Colon (tissue), 2 donors: Measurements from ENCODE around the gene KIF3A.

Source experiments
- FAIRE-seq: peaks from 2 replicates; lab custom pipeline; 2012; peaks lifted over from hg19 to GRCh38; lab: Jason Lieb, UNC
- donor health status: control.
- donor health status: control.

The KIF3A gene

DNA sequence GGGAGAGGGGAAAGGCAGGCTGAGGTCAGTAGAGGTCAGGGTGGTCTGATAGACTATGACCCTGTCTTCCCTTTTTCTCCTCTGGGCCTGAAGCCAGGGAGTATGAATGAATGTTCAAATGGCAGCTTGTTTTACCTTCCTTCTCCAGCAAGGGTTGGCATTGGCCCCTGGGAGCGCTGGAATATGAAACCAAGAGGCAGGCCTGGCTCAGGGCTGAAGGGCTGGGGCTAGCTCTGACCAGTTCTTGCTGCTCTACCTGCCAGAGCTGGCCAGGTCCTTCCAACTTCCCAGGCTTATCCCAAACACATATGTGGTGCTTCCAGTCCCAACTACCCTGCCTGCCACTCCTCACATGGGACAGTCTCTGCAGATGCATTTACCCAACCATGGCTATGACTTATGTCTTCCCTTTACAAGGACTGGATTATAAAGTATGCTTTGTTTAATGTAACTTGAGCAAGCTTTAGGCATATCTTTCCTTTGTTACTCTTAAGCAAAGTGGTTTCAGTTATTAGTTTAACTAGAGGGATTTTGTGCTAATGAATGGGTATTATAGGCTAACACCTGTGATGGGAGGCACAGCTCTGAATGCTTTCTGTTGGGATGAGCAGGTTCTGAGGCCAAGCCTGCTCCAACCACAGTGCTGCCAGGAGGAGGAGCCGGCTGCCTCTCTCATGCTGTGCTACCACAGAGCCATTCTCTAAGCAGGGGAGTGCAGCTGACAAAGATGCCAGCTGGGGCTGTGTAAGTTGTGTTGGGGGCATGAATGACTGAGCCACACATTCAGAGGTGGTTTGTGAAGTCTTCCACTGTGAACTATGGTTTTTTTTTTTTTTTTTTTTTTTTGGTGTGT lies 16.0 kb upstream of the KIF3A start:
- FAIRE-seq, result no peak

DNA sequence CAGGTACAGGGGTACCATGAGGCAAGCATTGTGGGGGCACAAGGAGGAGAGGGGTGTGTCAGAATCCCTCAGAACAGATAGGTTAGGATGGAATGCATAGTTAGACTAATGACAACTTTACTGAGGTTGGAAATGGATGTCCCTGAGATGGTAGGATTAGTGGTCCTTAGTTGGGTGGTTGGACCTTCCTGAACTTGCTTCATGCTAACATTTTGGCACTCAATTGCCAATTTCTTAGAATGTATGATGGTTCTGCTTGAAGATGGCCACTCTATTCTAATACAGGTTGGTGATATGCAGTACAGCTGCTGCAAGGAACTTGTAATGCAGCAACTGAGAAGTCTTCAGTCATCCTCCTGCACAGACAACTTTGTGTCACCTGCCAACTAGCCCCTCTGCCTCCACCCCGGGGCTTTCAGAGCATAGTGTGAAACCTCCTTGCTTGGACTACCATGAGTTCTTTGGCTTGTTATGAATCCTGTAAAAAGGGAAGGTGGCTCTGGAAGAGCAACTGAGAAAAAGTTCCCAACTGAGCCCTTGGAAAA lies 15.3 kb upstream of the KIF3A start:
- FAIRE-seq, result no peak

DNA sequence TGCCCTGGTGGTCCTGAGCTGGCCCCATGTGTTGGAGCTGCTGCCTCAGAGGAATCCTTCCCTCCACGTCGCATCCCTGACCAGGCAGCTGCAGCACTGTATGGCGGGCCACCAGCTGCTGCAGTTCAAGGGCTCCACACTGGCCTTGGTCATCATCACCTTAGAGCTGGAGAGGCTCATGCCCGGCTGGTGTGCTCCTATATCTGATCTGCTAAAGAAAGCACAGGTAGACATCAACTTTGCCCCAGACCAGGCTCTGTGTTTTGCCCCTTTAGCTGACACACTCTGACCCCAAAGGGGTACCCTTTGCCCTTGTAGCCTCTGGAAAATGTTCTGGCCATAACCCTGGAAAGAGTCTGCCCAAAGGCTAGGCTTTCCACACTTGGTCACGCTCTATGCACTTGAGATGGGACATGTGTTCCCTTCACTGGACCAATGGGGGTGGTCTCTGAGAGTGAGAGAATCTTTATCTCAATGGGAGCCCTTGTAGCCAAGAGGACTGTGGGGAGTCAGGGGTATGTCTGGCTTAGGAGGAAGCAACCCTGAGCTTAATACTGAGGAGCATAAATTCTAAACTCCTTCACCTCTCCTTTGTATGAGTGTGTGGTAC lies 14.7 kb upstream of the KIF3A start:
- no peak for FAIRE-seq

DNA sequence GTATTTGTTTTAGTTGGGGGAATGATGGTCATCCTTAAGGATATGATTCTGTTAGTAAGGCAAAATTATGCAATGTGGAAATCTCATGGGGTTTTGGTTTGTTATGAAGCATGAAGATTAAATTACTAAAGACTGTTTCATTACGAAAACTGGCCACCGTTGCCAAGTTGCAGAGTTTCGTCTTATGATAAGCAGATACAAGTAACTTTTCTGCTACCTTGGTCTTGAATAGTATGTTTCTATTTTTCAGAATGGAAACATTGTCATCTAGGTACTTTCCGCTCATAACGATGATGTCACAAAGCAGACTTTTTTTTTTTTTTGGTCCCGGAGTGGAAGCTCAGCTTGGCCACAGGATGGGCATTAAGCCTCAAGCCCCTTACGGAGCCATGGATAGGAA lies 14.1 kb upstream of the KIF3A start:
- FAIRE-seq, result no peak

DNA sequence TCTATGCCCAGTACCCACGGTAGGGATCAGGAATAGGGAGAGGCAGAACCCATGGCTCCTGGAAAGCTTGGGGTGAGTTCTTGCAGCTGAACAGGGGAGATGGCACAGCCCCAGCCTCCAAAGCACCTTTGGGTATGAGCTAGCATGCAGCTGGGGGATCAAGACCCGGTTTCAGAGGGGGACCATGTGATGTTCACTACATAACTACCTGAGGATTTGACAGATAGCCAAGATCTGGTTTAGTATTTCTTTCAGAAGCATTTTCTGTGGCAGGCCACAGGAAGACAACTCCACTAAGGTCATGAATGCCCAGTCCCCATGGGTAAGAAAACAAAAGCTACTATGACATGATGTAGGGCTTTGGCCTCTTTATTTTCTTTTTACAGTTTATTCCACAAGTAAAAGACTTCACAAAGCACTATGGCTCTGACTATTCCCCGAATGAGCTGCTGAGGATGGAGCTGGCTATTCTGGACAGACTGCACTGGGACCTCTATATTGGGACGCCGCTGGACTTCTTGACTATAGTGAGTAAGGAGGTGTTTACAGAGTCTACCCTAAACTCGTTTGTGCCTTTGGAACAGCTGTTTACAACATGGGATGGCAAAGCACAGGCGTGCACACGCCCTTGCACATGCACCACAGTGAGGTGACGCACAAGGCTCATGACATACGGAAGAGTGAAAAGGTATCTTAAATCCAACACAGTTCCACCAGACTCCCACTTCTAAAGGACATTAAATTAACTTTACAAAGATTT lies 13.3 kb upstream of the KIF3A start:
- no peak for FAIRE-seq

DNA sequence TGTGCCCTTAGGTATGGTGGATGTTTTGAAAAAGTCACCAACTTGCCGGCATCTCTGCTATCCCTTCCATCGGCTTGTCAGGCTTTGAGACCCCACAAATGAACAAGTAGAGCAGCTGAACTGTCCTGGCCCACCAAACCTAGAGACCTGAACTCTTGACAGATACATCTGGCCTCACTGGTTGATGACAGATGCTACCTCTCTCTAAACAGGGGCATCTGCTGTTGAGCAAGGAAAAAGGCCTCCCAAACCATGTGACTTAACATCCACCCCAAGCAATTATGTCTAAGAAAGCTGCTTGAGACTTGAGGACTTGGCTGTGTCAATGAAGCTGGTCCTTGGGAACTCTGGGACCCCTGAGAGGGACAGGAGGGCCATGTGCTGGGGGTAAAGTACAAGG lies 12.2 kb upstream of the KIF3A start:
- FAIRE-seq, result no peak

DNA sequence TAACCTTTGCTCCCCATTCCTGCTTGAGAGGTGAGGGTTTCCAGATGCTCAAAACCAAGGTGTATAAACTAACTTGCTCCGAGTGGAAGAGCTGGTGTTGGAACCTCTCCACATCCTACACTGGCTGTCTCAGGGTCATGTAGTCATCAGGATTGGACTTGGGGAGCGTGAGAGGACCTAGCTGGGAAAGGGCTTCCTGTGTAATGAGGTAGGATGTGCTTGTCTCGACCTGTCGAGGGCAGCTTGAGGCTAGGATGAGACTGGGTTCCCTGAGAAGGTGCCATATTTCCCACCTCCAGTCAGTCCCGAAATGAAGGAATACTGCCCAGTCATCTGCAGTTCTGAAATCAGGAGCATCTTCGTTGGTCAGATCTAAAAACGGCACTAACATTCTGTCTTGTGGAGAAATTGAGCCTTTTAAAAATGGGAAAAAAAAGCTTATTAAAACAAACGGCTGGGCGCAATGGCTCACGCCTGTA lies 11.2 kb upstream of the KIF3A start:
- no peak for FAIRE-seq

DNA sequence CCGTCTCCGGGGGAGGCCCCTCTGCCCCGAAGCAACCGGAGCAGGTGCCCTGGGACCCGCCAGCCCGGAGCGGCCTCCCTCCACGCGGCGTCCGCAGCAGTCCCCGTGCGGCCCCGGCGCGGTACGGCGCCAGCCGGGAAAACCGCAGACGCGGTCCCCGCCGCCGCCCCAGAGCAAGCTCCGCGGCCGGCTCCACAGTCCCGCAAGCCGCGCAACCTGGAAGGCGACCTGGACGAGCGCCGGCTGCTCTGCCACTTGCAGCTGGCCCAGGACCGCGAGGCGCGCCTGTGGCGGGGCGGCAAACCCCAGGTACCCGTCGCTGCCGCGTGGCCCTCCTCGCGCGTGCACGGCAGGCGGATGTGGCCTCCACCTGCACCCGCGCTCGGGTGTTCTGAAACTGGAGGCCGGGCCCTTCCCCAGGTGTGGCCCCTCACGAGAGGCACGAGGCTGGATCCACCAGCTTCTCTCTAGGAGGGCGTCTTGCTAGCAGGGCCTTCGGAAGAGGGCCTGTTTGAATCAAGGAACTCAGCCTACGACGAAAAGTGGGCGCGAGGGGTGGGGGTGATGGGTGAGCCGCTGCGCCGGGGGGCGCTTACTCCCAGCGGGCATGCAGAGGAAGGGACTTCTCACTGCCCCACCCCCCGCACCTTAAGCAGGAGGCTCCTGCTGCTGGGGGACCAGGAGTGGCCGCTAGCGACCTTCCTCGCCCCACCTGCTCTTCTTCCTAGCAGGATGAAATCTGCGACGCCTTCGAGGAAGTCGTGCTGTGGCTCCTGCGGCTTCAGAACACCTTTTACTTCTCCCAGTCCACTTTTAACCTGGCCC lies 10.5 kb upstream of the KIF3A start:
- FAIRE-seq, result no peak

DNA sequence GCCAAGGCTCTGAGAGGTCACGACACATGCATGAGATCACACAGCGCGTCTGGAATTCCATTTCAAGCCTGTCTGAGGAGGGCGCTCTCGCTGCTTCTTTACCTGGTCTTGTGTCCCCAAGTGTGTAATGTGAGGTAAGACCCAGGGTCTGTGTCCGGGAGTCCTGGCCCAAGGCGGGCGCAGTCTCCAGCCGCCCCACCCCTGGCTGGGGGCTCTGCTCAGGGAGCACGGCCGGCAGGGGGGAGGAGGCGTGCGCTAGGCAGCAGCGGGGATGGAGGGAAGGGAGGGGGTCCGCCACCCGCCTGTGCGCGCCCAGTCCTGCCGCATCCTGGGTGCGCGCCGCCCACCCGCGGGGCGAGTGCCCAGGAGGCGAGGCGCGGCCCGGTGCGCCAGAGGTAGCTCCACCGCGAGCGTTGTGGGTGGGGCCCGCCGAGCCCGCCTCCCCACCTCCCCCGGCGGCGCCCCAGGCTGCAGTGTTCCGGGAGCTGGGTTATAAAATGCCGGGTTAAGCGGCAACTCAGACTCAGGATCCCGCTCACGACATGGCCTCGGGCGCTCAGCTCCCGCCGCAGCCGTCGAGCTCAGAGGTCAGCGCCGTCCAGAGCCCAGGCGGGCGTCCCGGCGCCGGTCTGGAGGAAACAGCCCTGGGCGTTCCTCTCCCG lies 9.7 kb upstream of the KIF3A start, which contains the start of gene CCNI2:
TSS of gene CCNI2 (plus strand) at position 473 of the 662 bp plus-strand sequence. CDS start at position 543, 70 bp downstream.
- no peak for FAIRE-seq

DNA sequence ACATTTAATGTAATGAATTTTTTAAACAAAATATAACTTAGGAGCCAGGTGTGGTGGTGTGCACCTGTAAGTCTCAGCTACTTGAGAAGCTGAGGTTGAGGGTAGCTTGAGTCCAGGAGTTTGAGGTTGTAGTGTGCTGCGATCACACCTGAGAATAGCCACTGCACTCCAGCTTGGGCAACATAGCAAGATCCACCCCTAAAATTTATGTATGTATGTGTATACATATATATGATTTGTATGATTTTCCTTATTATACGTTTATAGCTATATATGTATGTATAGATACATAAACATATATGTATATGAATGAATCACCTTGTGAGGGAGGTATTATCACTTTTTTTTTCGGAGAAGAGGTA lies 9.2 kb upstream of the KIF3A start:
- no peak for FAIRE-seq

DNA sequence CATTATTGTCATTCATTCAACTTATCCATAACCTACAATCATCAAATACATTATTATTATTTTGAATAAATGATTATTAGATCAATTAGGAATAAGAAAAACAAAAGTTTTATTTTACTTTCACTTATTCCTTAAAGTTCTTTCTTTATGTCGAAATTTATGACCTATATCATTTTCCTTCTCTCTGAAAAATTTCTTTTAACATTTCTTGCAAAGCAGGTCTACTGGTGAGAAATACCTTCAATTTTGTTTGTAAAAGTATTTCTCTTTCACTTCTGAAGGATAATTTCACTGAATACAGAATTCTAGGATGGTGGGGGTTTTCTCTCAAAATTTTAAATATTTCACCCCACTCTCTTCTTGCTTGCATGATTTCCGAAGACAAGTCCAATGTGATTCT lies 7.3 kb upstream of the KIF3A start:
- FAIRE-seq, result no peak

DNA sequence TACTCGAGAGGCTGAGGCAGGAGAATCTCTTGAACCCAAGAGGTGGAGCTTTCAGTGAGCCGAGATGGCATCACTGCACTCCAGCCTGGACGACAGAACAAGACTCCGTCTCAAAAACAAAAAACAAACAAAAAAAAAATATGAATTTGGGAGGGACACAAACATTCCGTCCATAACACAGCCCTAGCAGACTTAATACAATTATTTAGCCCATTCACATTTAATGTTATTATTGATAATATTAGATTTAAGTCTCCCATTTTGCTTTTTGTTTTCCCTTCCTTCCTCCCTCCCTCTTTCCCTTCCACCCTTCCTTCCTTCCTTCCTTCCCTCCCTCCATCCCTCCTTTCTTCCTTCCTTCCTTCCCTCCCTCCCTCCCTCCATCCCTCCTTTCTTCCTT lies 5.3 kb upstream of the KIF3A start:
- no peak for FAIRE-seq

DNA sequence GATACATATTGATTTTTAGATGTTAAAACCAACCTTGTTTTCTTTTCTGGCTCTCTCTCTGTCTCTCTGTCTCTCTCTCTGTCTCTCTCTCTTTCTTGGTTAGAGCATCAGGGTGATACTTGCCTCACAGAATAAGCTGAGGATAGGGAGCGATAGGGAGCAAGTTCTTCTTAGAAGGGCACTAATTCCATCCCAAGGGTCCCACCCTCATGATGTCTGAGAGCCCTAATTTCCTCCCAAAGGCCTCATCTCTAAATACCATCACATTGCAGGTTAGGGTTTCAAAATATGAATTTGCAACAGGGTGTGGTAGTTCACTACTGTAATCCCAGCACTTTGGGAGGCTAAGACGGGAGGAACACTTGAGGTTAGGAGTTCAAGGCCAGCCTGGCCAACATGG lies 4.8 kb upstream of the KIF3A start:
- FAIRE-seq, result no peak

DNA sequence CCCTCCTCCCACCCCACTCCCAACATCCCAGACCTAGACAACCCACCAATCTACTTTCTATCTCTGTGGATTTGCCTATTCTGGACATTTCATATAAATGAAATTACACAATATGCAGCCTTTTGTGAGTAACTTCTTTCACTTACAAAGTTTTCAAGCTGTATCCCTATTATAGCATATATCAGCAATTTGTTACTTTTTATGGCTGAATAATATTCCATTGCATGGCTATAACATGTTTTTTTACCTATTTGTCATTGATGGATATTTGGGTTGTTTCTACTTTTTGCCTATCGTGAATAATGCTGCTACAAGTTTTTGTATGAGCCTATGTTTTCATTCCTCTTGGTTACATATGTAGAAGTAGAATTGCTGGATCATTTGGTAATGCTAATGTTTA lies 1.9 kb upstream of the KIF3A start:
- FAIRE-seq, result no peak

DNA sequence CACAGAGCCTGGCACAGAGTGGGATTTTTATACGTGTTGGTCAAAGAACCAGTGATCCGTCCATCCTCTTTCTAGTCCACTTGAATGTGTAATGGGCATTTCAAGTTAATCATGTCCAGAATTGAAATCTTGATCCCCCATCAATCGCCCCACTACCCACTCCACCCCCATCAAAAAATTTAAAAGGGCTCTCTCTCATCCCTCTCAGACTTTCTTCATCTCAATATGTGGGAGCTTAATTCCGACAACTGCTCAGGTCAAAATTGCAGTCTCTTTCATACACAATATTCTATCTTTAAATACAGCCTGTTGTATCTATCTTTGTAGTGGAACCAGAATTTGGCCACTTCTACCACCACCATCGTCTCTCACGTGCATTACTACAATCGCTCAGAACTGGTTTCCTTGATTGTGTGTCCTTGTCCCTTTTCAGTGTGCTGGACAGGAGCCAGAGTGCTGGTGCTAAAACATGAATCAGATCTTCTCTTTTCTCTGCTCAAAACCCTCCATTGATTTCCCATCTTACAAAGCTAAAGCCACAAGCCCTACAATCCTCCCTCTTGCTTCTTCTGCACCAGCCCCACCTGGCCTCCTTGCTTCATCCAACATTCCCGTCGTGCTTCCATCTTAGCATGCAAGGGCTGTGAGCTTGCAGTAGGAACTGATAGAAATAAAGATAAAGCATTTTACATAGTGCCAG lies 786 bp upstream of the KIF3A start:
- no peak for FAIRE-seq

DNA sequence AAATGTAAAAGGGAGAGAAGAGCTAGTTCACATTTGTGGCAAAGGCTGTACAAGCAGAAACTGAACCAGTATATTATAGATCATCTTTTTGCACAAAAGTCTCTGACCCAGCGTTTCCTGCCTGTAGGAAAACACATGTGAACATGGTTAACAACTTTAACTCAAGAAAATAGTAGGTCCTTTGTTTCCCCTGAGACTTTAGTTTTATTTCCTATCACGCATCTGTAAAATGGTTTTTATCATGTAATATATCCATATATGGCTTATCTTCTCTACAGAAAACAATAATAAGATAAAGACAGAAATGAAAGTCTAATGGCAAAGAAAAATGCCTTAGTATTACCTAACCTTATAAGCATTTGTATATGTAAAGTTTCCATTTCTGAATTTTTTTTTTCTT lies 2.7 kb downstream of the KIF3A start:
- FAIRE-seq, result no peak

DNA sequence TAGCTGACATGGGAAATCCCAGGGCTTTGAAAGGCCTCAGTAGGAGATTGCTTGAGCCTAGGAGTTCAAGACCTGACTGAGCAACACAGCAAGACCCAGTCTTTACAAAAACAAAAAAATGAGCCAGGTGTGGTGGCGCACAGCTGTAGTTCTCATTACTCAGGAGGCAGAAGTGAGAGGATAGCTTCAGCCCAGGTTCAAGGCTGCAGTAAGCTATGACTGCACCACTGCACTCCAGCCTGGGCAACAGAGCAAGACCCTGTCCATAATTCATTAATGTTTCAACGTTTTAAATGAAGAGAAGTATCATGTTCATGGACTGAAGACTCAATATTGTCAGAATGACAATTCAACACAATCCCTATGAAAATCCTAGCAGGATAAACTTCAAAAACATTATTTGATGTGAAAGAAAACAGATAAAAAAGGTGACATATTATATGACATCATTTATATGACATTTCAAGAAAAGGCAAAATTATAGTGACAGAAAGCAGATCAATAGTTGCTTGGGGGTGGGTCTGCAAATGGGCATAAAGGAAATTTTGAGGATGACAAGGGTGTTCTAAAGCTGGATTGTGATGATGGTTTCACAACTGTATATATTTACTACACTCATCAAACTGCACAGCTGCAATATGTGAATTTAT lies 3.7 kb downstream of the KIF3A start:
- no peak for FAIRE-seq

DNA sequence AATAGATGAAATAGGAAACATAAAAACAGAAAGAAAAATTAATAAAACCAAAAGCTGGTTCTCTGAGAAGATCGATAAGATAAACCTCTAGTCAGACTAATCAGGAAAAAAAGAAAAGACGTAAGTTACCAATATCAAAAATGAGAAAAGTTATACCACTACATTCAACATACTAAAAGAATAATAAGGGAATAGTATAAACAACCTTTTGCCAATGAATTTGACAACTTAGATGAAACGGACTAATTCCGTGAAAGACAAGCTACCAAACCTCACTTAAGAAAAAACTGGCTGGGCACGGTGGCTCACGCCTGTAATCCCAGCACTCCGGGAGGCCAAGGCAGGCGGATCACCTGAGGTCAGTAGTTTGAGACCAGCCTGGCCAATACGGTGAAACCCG lies 7.5 kb downstream of the KIF3A start:
- FAIRE-seq, result no peak

DNA sequence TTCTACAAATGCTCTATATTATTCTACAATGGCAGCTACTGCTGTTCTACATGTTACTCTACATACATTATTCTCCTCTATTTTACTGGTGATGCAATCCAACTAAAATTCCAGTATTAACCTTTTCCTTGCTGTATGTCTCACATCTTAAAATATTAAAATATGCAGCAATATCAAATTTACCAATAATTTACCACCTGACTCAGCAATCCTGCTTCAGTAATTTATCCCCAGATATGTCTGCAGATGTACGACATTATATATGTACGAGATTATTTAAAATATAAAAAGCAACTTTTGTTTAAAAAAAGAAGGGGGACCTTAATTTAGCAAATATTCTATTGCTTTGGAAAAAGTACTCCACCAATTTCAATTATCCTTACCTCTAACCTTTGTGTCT lies 11.6 kb downstream of the KIF3A start:
- no peak for FAIRE-seq
